GM10266 (cell line): Measurements from ENCODE around the gene EIF6.

Source experiments
- DNase-seq: peaks from one replicate; pipeline ENCODE4 v3.0.0; 2012; ENCODE audit errors: extremely low spot score
- TF ChIP-seq, protein P1 (sequence below): IDR thresholded peaks from 2 replicates; pipeline ENCODE4 v1.5.1; 2012; ENCODE audit warnings: mild to moderate bottlenecking, low read depth; ENCODE audit not compliant: control insufficient read depth, insufficient read depth; ENCODE audit errors: missing control alignments

The EIF6 gene

DNA sequence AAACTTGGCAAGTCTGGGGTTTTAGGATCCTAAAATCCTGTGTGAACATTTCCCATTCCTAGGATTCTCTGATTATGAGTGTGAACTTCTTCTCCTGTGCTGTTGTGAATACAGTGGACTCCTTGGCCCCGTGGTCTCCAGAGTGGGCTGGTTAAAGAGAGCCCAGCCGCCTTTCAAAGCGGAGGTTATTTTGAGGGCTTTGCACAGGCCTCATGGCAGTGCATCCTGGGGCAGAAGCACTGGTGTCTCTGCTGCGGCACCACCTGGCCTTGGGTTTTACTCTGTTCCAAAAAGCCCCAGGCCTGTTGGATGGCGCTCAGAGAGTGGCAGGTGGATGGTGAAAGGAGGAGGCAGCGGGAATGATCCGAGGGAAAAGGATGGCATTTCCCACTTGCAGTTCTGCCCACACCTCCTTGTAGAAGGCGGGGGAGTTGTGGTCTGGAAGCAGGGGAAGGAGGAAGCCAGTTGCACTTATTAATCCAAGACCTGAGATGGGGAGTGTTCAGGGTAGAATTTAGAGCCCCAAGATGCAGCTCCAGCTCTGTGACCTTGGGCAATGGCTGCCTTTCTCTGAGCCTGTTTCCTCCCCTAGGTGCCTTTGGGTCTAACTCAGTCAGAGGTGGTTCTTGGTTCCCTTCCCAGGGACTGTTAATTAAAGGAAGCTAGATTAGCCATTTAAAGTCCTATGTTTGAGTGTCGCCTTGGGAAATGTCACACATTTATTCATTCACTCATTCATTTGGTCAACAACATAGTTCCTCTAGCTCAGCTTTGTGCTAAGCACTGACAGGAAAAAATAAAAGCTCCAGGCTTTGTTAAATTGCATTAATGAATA, 35.7 kb downstream of the EIF6 start:
- TF ChIP-seq, protein P1, sequence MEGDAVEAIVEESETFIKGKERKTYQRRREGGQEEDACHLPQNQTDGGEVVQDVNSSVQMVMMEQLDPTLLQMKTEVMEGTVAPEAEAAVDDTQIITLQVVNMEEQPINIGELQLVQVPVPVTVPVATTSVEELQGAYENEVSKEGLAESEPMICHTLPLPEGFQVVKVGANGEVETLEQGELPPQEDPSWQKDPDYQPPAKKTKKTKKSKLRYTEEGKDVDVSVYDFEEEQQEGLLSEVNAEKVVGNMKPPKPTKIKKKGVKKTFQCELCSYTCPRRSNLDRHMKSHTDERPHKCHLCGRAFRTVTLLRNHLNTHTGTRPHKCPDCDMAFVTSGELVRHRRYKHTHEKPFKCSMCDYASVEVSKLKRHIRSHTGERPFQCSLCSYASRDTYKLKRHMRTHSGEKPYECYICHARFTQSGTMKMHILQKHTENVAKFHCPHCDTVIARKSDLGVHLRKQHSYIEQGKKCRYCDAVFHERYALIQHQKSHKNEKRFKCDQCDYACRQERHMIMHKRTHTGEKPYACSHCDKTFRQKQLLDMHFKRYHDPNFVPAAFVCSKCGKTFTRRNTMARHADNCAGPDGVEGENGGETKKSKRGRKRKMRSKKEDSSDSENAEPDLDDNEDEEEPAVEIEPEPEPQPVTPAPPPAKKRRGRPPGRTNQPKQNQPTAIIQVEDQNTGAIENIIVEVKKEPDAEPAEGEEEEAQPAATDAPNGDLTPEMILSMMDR: no peak
- no peak for DNase-seq

DNA sequence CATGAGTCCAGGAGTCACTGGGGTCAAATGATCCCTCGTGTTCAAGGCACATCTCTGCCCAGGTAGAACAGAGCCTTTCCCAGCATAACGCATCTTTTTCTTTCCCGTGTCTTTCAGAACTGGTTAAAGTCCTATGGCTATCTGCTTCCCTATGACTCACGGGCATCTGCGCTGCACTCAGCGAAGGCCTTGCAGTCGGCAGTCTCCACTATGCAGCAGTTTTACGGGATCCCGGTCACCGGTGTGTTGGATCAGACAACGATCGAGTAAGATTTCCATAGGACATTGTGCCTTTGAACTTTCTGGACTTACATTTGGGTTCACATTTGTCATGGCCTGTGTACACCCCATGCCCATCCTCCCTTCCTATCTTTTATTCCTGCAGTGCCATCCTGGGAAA, 37.8 kb downstream of the EIF6 start:
- DNase-seq: no peak
- TF ChIP-seq, protein P1: no peak

DNA sequence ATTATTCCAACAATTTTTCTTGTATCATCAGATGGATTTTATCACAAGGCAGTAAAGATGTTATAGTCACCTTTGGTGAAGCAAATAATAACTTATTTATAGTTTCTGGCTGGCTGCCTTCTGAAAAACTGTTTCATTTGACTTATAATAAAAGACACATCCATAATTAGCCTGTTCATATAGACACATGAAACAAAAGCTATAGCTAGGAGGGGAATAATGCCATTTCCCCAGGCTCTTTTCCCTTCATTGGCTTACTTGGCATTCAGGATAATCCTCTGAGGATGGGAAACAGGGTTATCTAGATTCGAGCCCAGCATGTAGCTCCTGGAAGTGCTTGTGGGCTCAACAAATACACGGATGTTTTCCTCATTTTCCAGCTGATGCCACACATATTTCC, 40.6 kb downstream of the EIF6 start:
- no peak for DNase-seq

DNA sequence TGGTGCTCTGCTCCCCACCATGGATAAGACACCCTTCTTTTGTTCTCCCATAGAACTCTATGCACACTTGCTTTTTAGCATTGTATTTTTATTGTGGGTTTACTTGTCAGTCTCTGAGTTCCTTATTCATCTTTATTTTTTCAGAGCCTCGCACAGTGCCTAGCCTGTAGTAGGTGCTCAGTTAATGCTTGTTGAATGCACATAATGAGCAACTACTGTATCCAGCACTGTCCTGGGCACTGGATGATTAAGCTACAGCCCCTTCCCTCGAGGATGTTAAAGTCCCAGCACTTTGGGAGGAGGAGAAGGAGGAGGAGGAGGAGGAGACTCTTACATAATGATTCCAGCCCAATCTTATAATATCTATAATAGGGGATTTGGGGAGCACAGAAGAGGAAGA, 41.3 kb downstream of the EIF6 start:
- no peak for DNase-seq
- TF ChIP-seq, protein P1: no peak

More for the DNA sequence above, 40.6 kb downstream of the EIF6 start:
- TF ChIP-seq, protein P1: no peak

GRCh38 chr20:35240811-35241293, 43.7 kb downstream of the EIF6 start:
- TF ChIP-seq, protein P1: no peak
- DNase-seq: no peak

DNA sequence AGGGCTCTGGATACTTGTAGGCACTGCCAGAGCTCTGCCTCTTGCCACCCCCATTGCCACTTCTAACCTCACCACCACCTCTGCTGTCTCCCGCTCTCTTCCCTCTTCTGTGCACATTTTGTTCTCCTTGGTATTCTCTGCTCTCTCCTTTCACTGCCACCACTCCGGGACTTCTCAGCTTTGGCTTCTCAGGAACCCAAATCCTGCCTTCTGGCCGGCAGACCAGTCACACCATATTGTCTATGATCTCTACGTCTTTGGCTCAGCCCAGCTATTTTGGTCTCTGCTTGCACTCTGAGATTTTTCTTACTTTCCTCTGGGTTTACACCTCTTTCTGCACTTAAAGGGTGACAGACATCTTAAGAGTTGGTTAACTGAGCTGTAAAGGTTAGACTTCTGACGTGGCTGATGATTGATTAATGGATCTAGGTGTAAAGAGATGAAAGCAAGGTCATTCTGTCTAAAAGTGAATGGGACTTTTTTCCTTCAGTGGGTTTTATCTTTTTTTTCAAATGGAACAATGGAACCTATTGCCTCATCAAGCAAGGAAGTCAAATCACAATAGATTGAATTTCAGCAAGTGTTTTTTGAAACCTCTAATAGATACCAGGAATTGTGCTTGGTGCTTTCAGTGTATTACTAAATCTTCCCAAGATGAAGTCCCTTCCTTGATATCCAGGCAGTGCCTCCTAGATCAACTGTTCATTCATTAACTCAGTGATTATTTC, 44.3 kb downstream of the EIF6 start:
- TF ChIP-seq, protein P1: no peak
- DNase-seq: no peak

- TF ChIP-seq, protein P1: no peak
- no peak for DNase-seq
Observed at GRCh38 chr20:35238735-35239134, 45.8 kb downstream of the EIF6 start.
